Adrenal gland (tissue), 5 donors: ENCODE results near the gene MGMT.

Source experiments
- CTCF ChIP-seq, 6 experiments: fragments of 450-650 bp in 4 of 6; fragments of 200-600 bp in 2 of 6; sonication (generic) in 1 of 6; IDR thresholded peaks; 1 replicate in 5 of 6; 2 replicates in 1 of 6; pipeline versions ENCODE4 v1.5.1 to v1.8.0; 2016 to 2021; ENCODE audit warnings: antibody characterized with exemption in 6 of 6, mild to moderate bottlenecking in 2 of 6, moderate library complexity in 1 of 6
- POLR2A ChIP-seq, 2 donors: fragments of 450-650 bp; IDR thresholded peaks; one replicate each; pipeline ENCODE4 v1.6.1; 2017; ENCODE audit warnings: antibody characterized with exemption in 2 of 2, mild to moderate bottlenecking in 2 of 2, moderate library complexity in 1 of 2
- donor health status: DM: no; HTN: no; CAD: no.

DNA sequence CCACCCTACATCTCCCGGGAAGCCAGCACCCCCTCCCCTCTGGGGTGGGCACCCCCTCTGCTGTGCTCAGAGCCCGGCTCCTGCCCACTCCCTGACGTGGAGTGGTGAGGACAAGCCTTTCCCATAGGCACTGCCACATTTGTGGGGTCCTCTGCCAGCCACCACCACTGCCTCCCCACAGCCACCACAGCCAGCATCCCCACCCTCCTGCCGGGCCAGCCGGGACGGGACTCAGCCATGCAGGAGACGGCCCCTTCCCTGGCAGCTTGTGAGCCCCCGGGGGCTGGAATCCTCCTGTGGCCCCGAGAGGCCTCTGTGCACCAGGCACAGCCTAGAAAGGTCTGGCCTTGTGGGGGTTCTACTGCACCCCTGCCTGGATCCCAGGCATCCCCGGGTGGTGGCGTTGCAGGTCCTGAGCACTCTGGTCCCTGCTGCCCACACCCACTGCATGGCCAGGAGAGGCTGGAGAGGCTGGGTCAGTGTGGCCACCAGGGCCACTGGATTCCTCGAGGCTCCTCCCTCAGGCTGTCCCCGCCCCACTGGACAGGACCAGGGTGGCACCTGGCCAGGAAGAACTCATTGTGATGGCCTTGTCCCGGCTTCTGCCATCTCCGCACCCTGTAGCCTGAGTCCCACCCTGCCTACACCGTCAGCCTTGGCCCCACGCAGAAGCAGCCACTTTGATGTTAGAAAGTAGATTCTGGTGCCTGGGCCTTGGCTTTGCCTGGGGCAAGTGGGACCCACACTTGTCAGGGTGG is 349.0 kb downstream of the MGMT start:
- TF ChIP-seq CTCF (IDR thresholded peaks at IDR 0.05): no peak
- TF ChIP-seq POLR2A (IDR thresholded peaks at IDR 0.05): no peak
